Measurements from ENCODE around the gene CSH2.
"Not testable (repeated sequence)": the region's sequence is repeated elsewhere in the genome, so short reads cannot be mapped to it uniquely, and the experiment has no call there.

The CSH2 gene

GRCh38 chr17:63873577-63873976 lies at the start of gene CSH2:
Gene CSH2, minus strand, starts transcription at chr17:63873677. Its CDS starts 63 bp downstream, at chr17:63873614.
- not testable (repeated sequence) for DNase-seq (ENCODE audit: low spot score)

- not testable (repeated sequence) for DNase-seq (ENCODE audit: low spot score)
These were observed 48.9 kb upstream of the CSH2 start for GRCh38 chr17:63922402-63922801.

DNA sequence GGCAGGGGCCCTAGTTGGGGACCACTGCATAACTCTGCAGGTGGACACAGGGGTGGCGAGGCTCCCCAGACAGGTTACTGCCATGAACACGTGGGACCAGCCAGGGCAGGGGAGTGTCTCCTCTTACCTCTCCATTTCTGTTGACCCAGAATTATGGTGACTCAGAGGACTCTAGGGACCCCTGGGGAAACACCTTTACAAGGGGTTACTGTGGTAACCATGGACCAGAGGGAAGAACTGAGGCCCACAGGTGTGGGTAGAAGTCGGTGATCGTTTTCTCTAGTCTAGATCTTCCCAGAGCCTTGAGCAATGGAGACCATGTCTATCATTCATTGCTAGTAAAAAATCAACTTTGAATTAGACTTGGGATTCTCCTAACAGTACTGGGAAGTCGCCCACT lies 47.3 kb upstream of the CSH2 start:
- DNase-seq (ENCODE audit: low spot score) = not testable (repeated sequence)

DNA sequence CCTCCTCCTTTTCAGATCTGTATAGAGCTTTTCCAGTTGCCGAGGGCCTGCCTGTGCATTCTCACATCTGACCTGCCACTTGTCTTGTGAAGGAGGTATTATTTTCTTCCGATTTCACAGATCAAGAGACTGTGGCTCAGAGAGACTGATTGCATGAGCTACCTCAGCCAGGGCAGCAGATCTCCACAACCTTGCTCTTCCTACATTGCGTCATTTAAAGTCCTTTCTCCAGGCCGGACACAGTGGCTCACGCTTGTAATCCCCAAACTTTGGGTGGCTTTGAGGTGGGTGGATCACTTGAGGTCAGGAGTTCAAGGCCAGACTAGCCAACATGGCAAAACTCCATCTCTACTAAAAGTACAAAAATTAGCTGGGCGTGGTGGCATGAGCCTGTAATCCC lies 46.6 kb upstream of the CSH2 start:
- not testable (repeated sequence) for DNase-seq (ENCODE audit: low spot score)

DNA sequence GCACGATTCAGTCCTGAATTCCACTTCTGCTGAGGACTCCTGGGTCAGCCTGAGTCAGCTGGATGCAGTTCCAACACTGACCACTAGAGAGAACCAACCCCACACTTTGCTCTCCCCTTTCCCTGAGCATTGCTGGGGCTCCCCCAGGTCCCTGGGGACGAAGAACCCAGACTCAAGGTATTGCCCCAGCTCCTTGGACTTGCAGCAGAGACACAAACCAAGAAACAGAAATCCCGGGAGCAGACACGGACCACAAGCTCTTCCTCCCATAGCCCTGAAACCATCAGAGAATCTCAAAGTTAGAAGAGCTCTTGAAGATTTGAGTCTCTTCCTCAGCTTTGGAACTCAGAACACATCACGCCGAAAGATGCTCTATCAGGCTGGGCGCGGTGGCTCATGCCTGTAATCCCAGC lies 45.8 kb upstream of the CSH2 start:
- peak; percentile 39 for DNase-seq (ENCODE audit: low spot score)

GRCh38 chr17:63918789-63919305 lies 45.4 kb upstream of the CSH2 start, which contains the start of gene GH1:
Gene GH1, minus strand, starts transcription at chr17:63918839. Its CDS starts 63 bp downstream, at chr17:63918776.
- not testable (repeated sequence) for DNase-seq (ENCODE audit: low spot score)

GRCh38 chr17:63918305-63918704 lies 44.8 kb upstream of the CSH2 start:
- no peak for DNase-seq (ENCODE audit: low spot score)

GRCh38 chr17:63917646-63918045 lies 44.2 kb upstream of the CSH2 start:
- no peak for DNase-seq (ENCODE audit: low spot score)

- DNase-seq (ENCODE audit: low spot score) = not testable (repeated sequence)
These were observed 43.7 kb upstream of the CSH2 start for GRCh38 chr17:63917206-63917605.

- DNase-seq (ENCODE audit: low spot score) = no peak
These were observed 43.2 kb upstream of the CSH2 start for GRCh38 chr17:63916566-63917185.

DNA sequence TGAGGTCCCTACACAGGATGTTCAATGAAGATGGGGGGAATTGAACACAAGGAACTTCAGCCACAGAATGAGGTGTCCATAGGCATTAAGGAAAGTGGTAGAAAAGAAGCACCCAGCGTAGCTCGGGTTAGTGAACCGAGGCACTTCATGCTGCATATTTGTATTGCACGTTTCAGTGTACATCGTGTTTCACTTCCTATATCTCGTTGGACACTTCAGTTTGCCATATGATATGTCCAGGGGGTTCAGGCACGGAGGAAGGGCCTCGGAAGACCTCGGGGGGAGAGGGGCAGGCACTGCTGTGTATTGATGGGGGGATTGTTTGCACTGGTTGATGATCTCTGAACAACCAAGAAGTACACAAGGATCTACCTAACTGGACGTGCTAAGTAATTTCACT lies 42.3 kb upstream of the CSH2 start:
- DNase-seq (ENCODE audit: low spot score) = not testable (repeated sequence)

GRCh38 chr17:63914471-63914870 lies 41.0 kb upstream of the CSH2 start:
- no peak for DNase-seq (ENCODE audit: low spot score)

DNA sequence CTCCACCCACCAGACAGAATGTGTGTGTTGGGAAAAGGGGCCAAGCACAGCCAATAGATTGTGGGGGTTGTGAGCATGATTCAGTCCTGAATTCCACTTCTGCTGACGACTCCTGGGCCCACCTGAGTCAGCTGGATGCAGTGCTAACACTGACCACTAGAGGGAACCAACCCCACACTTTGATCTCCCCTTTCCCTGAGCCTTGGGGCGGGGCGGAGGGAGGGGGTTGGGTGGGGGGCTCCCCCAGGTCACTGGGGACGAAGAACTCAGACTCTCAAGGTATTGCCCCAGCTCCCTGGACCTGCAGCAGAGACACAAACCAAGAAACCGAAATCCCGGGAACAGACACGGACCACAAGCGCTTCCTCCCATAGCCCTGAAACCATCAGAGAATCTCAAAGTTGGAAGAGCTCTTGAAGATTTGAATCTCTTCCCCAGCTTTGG lies 38.2 kb upstream of the CSH2 start:
- peak; percentile 14 for DNase-seq (ENCODE audit: low spot score)

- DNase-seq (ENCODE audit: low spot score) = no peak
These were observed 37.7 kb upstream of the CSH2 start, which contains the start of gene CSHL1 for GRCh38 chr17:63911041-63911635. Gene CSHL1, minus strand, starts transcription at chr17:63911258. Its CDS starts 62 bp downstream, at chr17:63911196.

DNA sequence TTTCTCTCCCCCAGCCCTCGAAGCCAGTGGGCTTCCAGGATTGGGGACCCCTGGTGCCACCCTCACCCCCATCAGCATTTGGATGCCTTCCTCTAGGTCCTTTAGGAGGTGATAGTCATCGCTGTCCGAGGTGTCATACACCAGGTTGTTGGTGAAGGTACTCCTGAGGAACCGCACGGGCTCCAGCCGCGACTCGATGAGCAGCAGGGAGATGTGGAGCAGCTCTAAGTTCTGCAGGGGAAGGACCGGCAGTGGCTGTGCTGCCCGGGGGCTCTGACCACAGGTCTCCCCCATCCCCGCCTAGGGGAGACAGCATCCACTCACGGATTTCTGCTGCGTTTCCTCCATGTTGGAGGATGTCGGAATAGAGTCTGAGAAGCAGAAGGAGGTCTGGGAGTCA lies 36.6 kb upstream of the CSH2 start:
- DNase-seq (ENCODE audit: low spot score) = no peak

- DNase-seq (ENCODE audit: low spot score) = not testable (repeated sequence)
These were observed 36.1 kb upstream of the CSH2 start for GRCh38 chr17:63909586-63909985.

- DNase-seq (ENCODE audit: low spot score) = peak; percentile 19
These were observed 33.8 kb upstream of the CSH2 start for GRCh38 chr17:63907161-63907778.

DNA sequence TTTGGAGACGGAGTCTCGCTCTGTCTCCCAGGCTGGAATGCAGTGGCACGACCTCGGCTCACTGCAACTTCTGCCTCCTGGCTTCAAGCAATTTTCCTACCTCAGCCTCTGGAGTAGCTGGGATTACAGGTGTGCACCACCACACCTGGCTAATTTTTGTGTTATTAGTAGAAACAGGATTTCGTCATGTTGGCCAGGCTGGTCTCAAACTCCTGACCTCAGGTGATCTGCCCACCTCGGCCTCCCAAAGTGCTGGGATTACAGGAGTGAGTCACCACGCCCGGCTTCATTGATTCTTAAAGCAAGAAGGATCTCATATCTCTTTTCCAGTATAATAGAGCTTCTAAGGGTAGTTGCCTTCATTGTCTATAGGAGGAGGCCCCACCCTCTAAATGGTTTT lies 31.3 kb upstream of the CSH2 start:
- not testable (repeated sequence) for DNase-seq (ENCODE audit: low spot score)

- not testable (repeated sequence) for DNase-seq (ENCODE audit: low spot score)
These were observed 30.3 kb upstream of the CSH2 start for GRCh38 chr17:63903787-63904201.

DNA sequence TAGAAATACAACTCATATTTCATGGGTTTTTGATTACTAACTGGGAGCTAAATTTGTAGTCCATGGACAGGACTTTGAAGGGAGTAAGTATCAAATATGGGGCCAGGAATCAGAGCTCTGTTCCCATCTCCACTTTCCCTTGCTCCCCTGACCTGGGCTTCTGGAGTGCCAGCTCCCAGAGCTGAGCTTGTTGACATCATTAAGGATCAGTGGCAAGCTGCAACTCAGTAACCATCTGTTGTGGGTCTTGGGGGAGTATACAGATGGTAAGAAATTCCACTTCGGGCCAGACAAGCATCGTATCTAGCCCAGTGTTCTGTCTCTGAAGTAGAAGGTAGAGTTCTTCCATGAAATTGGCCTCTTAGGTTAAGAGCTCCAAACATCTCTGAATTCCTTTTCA lies 28.5 kb upstream of the CSH2 start:
- DNase-seq (ENCODE audit: low spot score) = not testable (repeated sequence)

- DNase-seq (ENCODE audit: low spot score) = not testable (repeated sequence)
These were observed 25.7 kb upstream of the CSH2 start for GRCh38 chr17:63898899-63899798.
